BE2C (cell line): ENCODE measurements around the gene FBL.
A peak's percentile ranks its signal among the peaks of the same experiment; 100 is the strongest.

ENCODE experiments used
- DNase-seq: peaks from one replicate; pipeline ENCODE4 v3.0.0-alpha.2; 2020
- H3K27me3 ChIP-seq: fragments of 250-450 bp; sonication (Bioruptor Pico); 2 replicates; pipeline ENCODE4 v1.5.1; 2020; ENCODE audit warnings: mild to moderate bottlenecking
- H3K36me3 ChIP-seq: fragments of 250-450 bp; sonication (Bioruptor Pico); 2 replicates; pipeline ENCODE4 v1.5.1; 2020; ENCODE audit warnings: mild to moderate bottlenecking
- H3K4me1 ChIP-seq: fragments of 250-450 bp; sonication (Bioruptor Pico); 2 replicates; pipeline ENCODE4 v1.5.1; 2020
- H3K4me3 ChIP-seq: 2 replicates; pipeline ENCODE4 v1.5.1; 2011; ENCODE audit warnings: low read depth, low read length
- H3K9me3 ChIP-seq: fragments of 250-450 bp; sonication (Bioruptor Pico); 2 replicates; pipeline ENCODE4 v1.5.1; 2020
- CTCF ChIP-seq: IDR thresholded peaks from 2 replicates; pipeline ENCODE4 v1.5.1; 2012; ENCODE audit warnings: mild to moderate bottlenecking, low read depth, low read length

The FBL gene

GRCh38 chr19:39824143-39825092, 21.8 kb downstream of the FBL start:
- peaks cover 4% of the 10 kb centered on the region; the same call in 1 of the 2 replicates for H3K4me1 ChIP-seq
- no peaks in the 10 kb centered on the region for H3K9me3 ChIP-seq
- H3K4me3 ChIP-seq: peak overlapping the region; percentile 83
- DNase-seq: peak; percentile 89
- no peaks in the 10 kb centered on the region for H3K27me3 ChIP-seq
- peaks cover 24% of the 10 kb centered on the region for H3K36me3 ChIP-seq
- TF ChIP-seq CTCF: no peak

DNA sequence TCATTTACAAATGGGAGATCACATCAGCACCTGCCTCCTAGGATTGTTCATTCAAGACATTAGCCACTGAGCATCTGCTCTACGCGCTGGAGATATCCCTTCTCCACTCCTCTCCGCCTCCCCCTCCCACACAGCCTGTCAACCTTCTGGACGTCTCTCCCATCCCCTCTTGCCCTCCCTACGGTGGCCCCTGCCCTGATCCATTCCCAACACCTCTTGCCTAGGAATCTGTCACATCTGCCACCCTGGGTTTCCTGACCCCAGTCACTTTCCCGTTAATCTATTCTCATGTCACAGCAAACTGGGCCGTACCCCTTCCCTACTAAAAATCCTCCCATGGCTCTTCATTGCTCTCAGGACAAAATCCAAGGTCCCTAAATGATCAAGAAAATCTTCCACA, 22.5 kb downstream of the FBL start:
- no peaks in the 10 kb centered on the region for H3K27me3 ChIP-seq
- peaks cover 4% of the 10 kb centered on the region; the same call in 1 of the 2 replicates for H3K4me1 ChIP-seq
- peak overlapping the region; percentile 83 for H3K4me3 ChIP-seq
- no peaks in the 10 kb centered on the region for H3K9me3 ChIP-seq
- TF ChIP-seq CTCF: no peak
- DNase-seq: no peak
- peaks cover 21% of the 10 kb centered on the region for H3K36me3 ChIP-seq

GRCh38 chr19:39820696-39821095, 25.5 kb downstream of the FBL start:
- no peak for DNase-seq
- TF ChIP-seq CTCF: no peak
- H3K36me3 ChIP-seq: peaks cover 2% of the 10 kb centered on the region

GRCh38 chr19:39819786-39820185, 26.4 kb downstream of the FBL start:
- H3K9me3 ChIP-seq: no peaks in the 10 kb centered on the region
- no peak overlapping the region for H3K4me3 ChIP-seq
- peaks cover under 1% of the 10 kb centered on the region; the same call in 1 of the 2 replicates for H3K4me1 ChIP-seq
- no peaks in the 10 kb centered on the region for H3K36me3 ChIP-seq
- no peak for DNase-seq
- H3K27me3 ChIP-seq: no peaks in the 10 kb centered on the region
- TF ChIP-seq CTCF: no peak

More at GRCh38 chr19:39820696-39821095, 25.5 kb downstream of the FBL start:
- no peak overlapping the region for H3K4me3 ChIP-seq
- no peaks in the 10 kb centered on the region for H3K9me3 ChIP-seq
- no peaks in the 10 kb centered on the region for H3K27me3 ChIP-seq
- H3K4me1 ChIP-seq: peaks cover 4% of the 10 kb centered on the region; the same call in 1 of the 2 replicates

DNA sequence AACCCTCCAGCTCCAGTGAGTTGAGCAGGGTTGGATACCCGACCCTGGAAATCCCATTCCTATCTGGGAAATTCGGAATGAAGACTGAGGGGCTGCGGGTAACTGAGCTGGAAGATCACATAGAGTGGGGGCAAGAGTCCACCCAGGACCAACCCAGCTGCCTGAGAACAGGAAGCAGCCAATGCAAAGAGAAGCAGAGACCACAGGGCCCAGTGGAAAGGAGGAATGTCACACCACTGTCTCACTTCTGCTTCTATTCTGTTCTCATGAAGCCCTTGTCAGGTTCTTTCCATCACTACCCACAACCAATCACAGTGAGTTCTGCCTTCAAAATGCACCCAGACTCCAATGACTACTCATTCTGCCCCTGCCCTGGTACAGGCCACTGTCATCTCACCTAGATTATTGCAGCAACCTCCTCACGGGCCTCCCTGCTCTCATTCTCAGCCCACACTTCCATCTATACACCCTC, 27.5 kb downstream of the FBL start:
- no peak for TF ChIP-seq CTCF
- no peaks in the 10 kb centered on the region for H3K9me3 ChIP-seq
- no peaks in the 10 kb centered on the region for H3K27me3 ChIP-seq
- no peak overlapping the region for H3K4me3 ChIP-seq
- no peaks in the 10 kb centered on the region for H3K4me1 ChIP-seq
- no peaks in the 10 kb centered on the region for H3K36me3 ChIP-seq
- no peak for DNase-seq
